Body of pancreas (tissue), 4 donors: Measurements from ENCODE around the gene GANAB.
A peak's percentile ranks its signal among the peaks of the same experiment; 100 is the strongest.

Experiments
- POLR2A ChIP-seq, 3 donors: fragments of 450-650 bp; IDR thresholded peaks; one replicate each; pipeline ENCODE4 v1.6.1; 2016; ENCODE audit warnings: antibody characterized with exemption in 3 of 3, mild to moderate bottlenecking in 2 of 3
- TF ChIP-seq, protein P1 (sequence below), 7 experiments: fragments of 450-650 bp in 4 of 7; fragments of 200-600 bp in 3 of 7; sonication (generic) in 3 of 7; IDR thresholded peaks; one replicate each; pipeline ENCODE4 v1.5.1; 2016 to 2019; ENCODE audit warnings: antibody characterized with exemption in 7 of 7

DNA sequence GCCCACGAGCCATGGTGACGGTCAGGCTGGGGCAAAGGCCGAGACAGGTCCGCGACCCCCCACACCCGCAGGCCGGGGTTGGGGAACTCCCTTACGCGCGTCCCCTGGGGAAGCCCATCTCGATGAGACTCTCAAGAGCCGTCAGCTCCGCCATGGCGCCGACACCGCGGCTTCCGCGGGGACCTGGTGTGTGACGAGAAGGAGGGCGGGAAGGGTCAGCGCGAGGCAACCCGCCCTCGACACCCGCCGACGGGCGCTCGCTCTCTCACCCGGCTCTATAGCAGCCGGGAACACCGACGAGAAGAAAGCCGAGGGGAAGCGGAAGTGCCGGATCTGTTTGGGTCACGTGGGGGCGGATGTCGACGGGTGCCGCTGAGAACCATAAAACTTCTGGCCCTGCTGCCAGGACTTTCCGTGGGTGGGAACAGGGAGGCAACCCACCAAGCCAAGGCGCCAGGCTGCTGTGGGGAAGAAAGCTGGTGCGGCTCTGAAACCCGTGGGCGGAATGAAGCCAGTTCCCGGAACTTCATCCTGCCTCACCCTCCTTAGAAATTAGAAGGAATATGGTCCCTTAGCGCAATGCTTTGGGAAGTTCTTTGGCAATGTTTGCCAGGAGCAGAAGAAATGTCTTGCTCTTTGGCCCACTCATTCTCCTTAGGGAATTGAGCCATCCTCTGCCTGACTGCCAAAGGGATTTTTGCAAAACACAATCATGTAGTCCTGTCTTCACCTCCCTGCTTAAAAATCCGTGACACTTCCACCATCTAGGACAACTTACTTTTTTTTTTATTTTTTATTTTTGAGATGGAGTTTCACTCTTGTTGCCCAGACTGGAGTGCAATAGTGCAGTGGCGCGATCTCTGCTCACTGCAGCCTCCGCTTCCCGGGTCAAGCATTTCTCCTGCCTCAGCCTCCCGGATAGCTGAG, 32.6 kb upstream of the GANAB start, which contains the start of gene UBXN1:
- TF ChIP-seq, protein P1, sequence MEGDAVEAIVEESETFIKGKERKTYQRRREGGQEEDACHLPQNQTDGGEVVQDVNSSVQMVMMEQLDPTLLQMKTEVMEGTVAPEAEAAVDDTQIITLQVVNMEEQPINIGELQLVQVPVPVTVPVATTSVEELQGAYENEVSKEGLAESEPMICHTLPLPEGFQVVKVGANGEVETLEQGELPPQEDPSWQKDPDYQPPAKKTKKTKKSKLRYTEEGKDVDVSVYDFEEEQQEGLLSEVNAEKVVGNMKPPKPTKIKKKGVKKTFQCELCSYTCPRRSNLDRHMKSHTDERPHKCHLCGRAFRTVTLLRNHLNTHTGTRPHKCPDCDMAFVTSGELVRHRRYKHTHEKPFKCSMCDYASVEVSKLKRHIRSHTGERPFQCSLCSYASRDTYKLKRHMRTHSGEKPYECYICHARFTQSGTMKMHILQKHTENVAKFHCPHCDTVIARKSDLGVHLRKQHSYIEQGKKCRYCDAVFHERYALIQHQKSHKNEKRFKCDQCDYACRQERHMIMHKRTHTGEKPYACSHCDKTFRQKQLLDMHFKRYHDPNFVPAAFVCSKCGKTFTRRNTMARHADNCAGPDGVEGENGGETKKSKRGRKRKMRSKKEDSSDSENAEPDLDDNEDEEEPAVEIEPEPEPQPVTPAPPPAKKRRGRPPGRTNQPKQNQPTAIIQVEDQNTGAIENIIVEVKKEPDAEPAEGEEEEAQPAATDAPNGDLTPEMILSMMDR (IDR thresholded peaks at IDR 0.05): no peak
- TF ChIP-seq POLR2A (IDR thresholded peaks at IDR 0.05): peak; percentile 37 to 77 (median 71)
